ENCODE results near the gene FAM117A.
A peak's percentile ranks its signal among the peaks of the same experiment; 100 is the strongest.

The FAM117A gene

GRCh38 chr17:49707608-49708514, 56.1 kb downstream of the FAM117A start, which contains the start of gene SLC35B1 (continued):
- TF ChIP-seq ZNF148 (tag by site-specific recombination; IDR thresholded peaks at IDR 0.05; ENCODE audit: borderline replicate concordance), result no peak
- TF ChIP-seq ZNF670 (tag by site-specific recombination; IDR thresholded peaks at IDR 0.05; ENCODE audit: low read depth), result no peak
- no peak for TF ChIP-seq HIC1 (tag by site-specific recombination; IDR thresholded peaks at IDR 0.05)
- TF ChIP-seq ZNF677 (tag by site-specific recombination; IDR thresholded peaks at IDR 0.05), result no peak
- no peak for TF ChIP-seq REPIN1 (tag by site-specific recombination; IDR thresholded peaks at IDR 0.05; ENCODE audit: low read depth)
- TF ChIP-seq RBAK (tag by site-specific recombination; IDR thresholded peaks at IDR 0.05), result no peak
- no peak for TF ChIP-seq ZNF362 (tag by site-specific recombination; IDR thresholded peaks at IDR 0.05)
- TF ChIP-seq ZNF776 (tag by site-specific recombination; IDR thresholded peaks at IDR 0.05; ENCODE audit: borderline replicate concordance), result no peak
- TF ChIP-seq ZBTB6 (tag by site-specific recombination; IDR thresholded peaks at IDR 0.05), result peak; percentile 95
- no peak for TF ChIP-seq ZNF211 (tag by site-specific recombination; IDR thresholded peaks at IDR 0.05; ENCODE audit: low read depth)
- TF ChIP-seq ZNF585B (tag by site-specific recombination; IDR thresholded peaks at IDR 0.05), result no peak
- no peak for TF ChIP-seq ZNF777 (tag by site-specific recombination; IDR thresholded peaks at IDR 0.05; ENCODE audit: borderline replicate concordance)
- TF ChIP-seq SCRT2 (tag by site-specific recombination; IDR thresholded peaks at IDR 0.05), result peak; percentile 43; the same call in 1 of the 2 replicates
- TF ChIP-seq ZNF692 (tag by site-specific recombination; IDR thresholded peaks at IDR 0.05), result peak; percentile 64; the same call in 1 of the 2 replicates
- TF ChIP-seq ZNF623 (tag by site-specific recombination; IDR thresholded peaks at IDR 0.05), result no peak; the same call in 1 of the 2 replicates
- TF ChIP-seq ZNF768 (tag by site-specific recombination; IDR thresholded peaks at IDR 0.05), result peak; percentile 44; the same call in 1 of the 2 replicates
- no peak for TF ChIP-seq ZSCAN23 (tag by site-specific recombination; IDR thresholded peaks at IDR 0.05)
- TF ChIP-seq ZNF354C (tag by site-specific recombination; IDR thresholded peaks at IDR 0.05; ENCODE audit: borderline replicate concordance, low read depth), result no peak
- TF ChIP-seq ZNF571 (tag by site-specific recombination; IDR thresholded peaks at IDR 0.05), result no peak
- peak; percentile 66 for TF ChIP-seq GLIS2 (tag by site-specific recombination; IDR thresholded peaks at IDR 0.05)
- peak; percentile 50; the same call in 1 of the 2 replicates for TF ChIP-seq ZNF561 (tag by site-specific recombination; IDR thresholded peaks at IDR 0.05; ENCODE audit: borderline replicate concordance)
- TF ChIP-seq GLIS1 (tag by site-specific recombination; IDR thresholded peaks at IDR 0.05), result 0 out of 2 replicates have a peak, but pooled peaks have one; percentile 47
- peak; percentile 68; the same call in 1 of the 2 replicates for TF ChIP-seq KLF17 (tag by site-specific recombination; IDR thresholded peaks at IDR 0.05)
- no peak for TF ChIP-seq ZNF274 (IDR thresholded peaks at IDR 0.05; ENCODE audit: low read length)
- no peak for TF ChIP-seq ZNF274 (tag by site-specific recombination; IDR thresholded peaks at IDR 0.05; ENCODE audit: borderline replicate concordance)
- no peak for TF ChIP-seq ZSCAN4 (tag by site-specific recombination; IDR thresholded peaks at IDR 0.05)
- peak; percentile 38; the same call in 1 of the 2 replicates for TF ChIP-seq FEZF1 (tag by site-specific recombination; IDR thresholded peaks at IDR 0.05)
- TF ChIP-seq ZNF791 (tag by site-specific recombination; IDR thresholded peaks at IDR 0.05), result no peak
